Thyroid gland (tissue), 4 donors: ENCODE results near the gene DICER1.

Source experiments
- POLR2A ChIP-seq, 2 donors: fragments of 450-650 bp; IDR thresholded peaks; one replicate each; pipeline ENCODE4 v1.6.1; 2017; ENCODE audit warnings: antibody characterized with exemption in 2 of 2, mild to moderate bottlenecking in 2 of 2, moderate library complexity in 1 of 2
- TF ChIP-seq, protein P1 (sequence below), 6 experiments: fragments of 200-600 bp in 3 of 6; fragments of 450-650 bp in 3 of 6; sonication (generic) in 3 of 6; IDR thresholded peaks; one replicate each; pipeline ENCODE4 v1.5.1; 2016 to 2019; ENCODE audit warnings: antibody characterized with exemption in 6 of 6, mild to moderate bottlenecking in 2 of 6, inconsistent platforms in 1 of 6, moderate library complexity in 1 of 6

DNA sequence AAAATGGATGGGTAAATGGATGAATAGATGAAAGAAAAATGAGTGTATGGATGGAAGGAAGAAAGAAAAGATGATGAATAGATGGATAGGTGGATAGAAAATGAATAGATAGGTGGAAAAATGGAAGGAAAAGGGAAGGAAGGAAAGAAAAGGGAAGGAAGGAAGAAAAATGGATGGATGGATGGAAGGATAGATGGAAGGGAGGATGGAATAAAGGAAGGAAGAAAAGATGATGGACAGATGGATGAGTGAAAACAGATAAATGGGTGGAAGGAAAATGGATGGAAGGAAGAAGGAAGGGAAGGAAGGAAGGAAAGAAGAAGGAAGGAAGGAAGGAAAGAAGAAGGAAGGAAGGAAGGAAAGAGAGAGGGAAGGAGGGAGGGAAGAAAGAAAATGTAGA, 107.4 kb downstream of the DICER1 start:
- TF ChIP-seq, protein P1, sequence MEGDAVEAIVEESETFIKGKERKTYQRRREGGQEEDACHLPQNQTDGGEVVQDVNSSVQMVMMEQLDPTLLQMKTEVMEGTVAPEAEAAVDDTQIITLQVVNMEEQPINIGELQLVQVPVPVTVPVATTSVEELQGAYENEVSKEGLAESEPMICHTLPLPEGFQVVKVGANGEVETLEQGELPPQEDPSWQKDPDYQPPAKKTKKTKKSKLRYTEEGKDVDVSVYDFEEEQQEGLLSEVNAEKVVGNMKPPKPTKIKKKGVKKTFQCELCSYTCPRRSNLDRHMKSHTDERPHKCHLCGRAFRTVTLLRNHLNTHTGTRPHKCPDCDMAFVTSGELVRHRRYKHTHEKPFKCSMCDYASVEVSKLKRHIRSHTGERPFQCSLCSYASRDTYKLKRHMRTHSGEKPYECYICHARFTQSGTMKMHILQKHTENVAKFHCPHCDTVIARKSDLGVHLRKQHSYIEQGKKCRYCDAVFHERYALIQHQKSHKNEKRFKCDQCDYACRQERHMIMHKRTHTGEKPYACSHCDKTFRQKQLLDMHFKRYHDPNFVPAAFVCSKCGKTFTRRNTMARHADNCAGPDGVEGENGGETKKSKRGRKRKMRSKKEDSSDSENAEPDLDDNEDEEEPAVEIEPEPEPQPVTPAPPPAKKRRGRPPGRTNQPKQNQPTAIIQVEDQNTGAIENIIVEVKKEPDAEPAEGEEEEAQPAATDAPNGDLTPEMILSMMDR (IDR thresholded peaks at IDR 0.05) = no peak
- no peak for TF ChIP-seq POLR2A (IDR thresholded peaks at IDR 0.05)
